ENCODE measurements around the gene PSPC1.

The PSPC1 gene

GRCh38 chr13:19772306-19772705 is 10.4 kb downstream of the PSPC1 start:
- TF ChIP-seq CTCF (IDR thresholded peaks at IDR 0.05) = no peak
- DNase-seq (ENCODE audit: low spot score) = no peak
- peak overlapping the region; percentile 46 to 78 for H3K27ac ChIP-seq
- H3K4me3 ChIP-seq = peak overlapping the region; percentile 50

- no peak for DNase-seq (ENCODE audit: low spot score)
- no peak for TF ChIP-seq CTCF (IDR thresholded peaks at IDR 0.05)
- no peak overlapping the region for H3K27ac ChIP-seq
Observed at GRCh38 chr13:19769854-19770253, 12.9 kb downstream of the PSPC1 start.

GRCh38 chr13:19767966-19768365 is 14.8 kb downstream of the PSPC1 start:
- H3K4me3 ChIP-seq = no peak overlapping the region
- DNase-seq (ENCODE audit: low spot score) = no peak
- no peak for TF ChIP-seq CTCF (IDR thresholded peaks at IDR 0.05)
- H3K27ac ChIP-seq = no peak overlapping the region

More at GRCh38 chr13:19769854-19770253, 12.9 kb downstream of the PSPC1 start:
- H3K4me3 ChIP-seq = no peak overlapping the region

- no peak for TF ChIP-seq CTCF (IDR thresholded peaks at IDR 0.05)
- Histone ChIP-seq H3K27ac (no peak overlapping the region), H3K4me3 (peak overlapping the region; percentile 26)
- no peak for DNase-seq (ENCODE audit: low spot score)
Observed at GRCh38 chr13:19766591-19766990, 16.2 kb downstream of the PSPC1 start.

DNA sequence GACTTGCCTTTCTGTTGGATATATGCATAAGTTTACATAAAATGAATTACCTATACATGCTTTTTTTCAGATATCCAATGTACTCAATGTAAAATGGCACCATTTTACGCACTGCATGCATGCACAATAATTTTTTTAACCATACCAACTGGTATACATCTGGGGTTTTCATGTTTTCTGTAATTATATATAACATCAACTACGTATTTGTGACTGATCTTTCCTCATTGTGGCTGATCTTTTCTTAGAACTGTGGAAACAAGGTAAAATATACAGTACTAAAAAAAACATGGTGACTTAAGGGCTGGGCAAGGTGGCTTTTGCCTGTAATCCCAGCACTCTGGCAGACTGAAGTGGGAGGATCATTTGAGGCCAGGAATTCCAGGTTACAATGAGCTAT is 18.5 kb downstream of the PSPC1 start:
- Histone ChIP-seq H3K4me3 (no peak overlapping the region), H3K27ac (no peak overlapping the region)
- TF ChIP-seq CTCF (IDR thresholded peaks at IDR 0.05) = no peak
- no peak for DNase-seq (ENCODE audit: low spot score)

DNA sequence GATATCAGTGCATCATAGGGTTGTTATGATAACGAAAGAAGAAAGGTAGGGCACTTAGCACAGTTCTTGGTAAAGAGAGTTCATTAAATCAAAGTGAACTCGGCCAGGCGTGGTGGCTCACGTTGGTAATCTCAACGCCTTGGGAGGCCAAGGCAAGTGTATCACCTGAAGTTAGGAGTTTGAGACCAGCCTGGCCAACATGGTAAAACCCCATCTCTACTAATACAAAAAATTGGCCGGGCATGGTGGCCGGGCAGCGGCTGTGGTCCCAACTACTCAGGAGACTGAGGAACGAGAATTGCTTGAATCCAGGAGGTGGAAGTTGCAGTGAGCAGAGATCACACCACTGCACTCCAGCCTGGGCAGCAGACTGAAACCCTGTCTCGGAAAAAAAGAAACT is 19.1 kb downstream of the PSPC1 start:
- DNase-seq (ENCODE audit: low spot score) = no peak
- H3K27ac ChIP-seq = no peak overlapping the region
- no peak overlapping the region for H3K4me3 ChIP-seq
- TF ChIP-seq CTCF (IDR thresholded peaks at IDR 0.05) = no peak

GRCh38 chr13:19759669-19760068 is 23.1 kb downstream of the PSPC1 start:
- DNase-seq (ENCODE audit: low spot score) = no peak
- Histone ChIP-seq H3K4me3 (no peak overlapping the region), H3K27ac (no peak overlapping the region)
- TF ChIP-seq CTCF (IDR thresholded peaks at IDR 0.05) = no peak

Data from coronary artery (tissue), 2 donors.